H9 (cell line): ENCODE results near the gene FSHR. TPM values are rescaled to one million over a fixed set of nuclear protein-coding genes. Genes with fewer than 3 reads are reported as not detected.

Source experiments
- DNase-seq: peaks from one replicate; pipeline ENCODE4 v3.0.0-alpha.2; 2017
- H2AFZ ChIP-seq: one replicate; pipeline ENCODE4 v1.6.1; 2013; ENCODE audit warnings: mild to moderate bottlenecking, low read length, control low read depth, moderate library complexity
- H2AK5ac ChIP-seq: 2 replicates; pipeline ENCODE4 v1.6.1; 2013; ENCODE audit warnings: low read length, control low read depth, mixed read lengths; ENCODE audit not compliant: insufficient read length
- H2BK120ac ChIP-seq: one replicate; pipeline ENCODE4 v1.6.1; 2013; ENCODE audit warnings: low read depth, mild to moderate bottlenecking, low read length, control low read depth, inconsistent platforms; ENCODE audit not compliant: poor library complexity, severe bottlenecking
- H2BK12ac ChIP-seq: 2 replicates; pipeline ENCODE4 v1.6.1; 2013; ENCODE audit warnings: low read length, control low read depth, mixed read lengths, low read depth; ENCODE audit not compliant: insufficient read length
- H2BK15ac ChIP-seq: 2 replicates; pipeline ENCODE4 v1.6.1; 2013; ENCODE audit warnings: low read depth, low read length, control low read depth
- H2BK20ac ChIP-seq: one replicate; pipeline ENCODE4 v1.6.1; 2013; ENCODE audit warnings: low read depth, mild to moderate bottlenecking, low read length, control low read depth, inconsistent platforms; ENCODE audit not compliant: poor library complexity, severe bottlenecking
- H2BK5ac ChIP-seq: 2 replicates; pipeline ENCODE4 v1.6.1; 2013; ENCODE audit warnings: low read length, control low read depth, mixed read lengths; ENCODE audit not compliant: insufficient read length
- H3K14ac ChIP-seq: 2 replicates; pipeline ENCODE4 v1.6.1; 2013; ENCODE audit warnings: low read length, control low read depth; ENCODE audit not compliant: insufficient read depth
- H3K18ac ChIP-seq: 2 replicates; pipeline ENCODE4 v1.6.1; 2013; ENCODE audit warnings: low read depth, mild to moderate bottlenecking, mixed read lengths, low read length, control low read depth; ENCODE audit not compliant: insufficient read length
- H3K23ac ChIP-seq: 2 replicates; pipeline ENCODE4 v1.6.1; 2013; ENCODE audit warnings: low read length, control low read depth, mixed read lengths, low read depth; ENCODE audit not compliant: insufficient read length
- H3K23me2 ChIP-seq: 2 replicates; pipeline ENCODE4 v1.6.1; 2013; ENCODE audit warnings: low read depth, mild to moderate bottlenecking, mixed read lengths, low read length, control low read depth; ENCODE audit not compliant: insufficient read length, poor library complexity, severe bottlenecking
- H3K27ac ChIP-seq: 2 replicates; pipeline ENCODE4 v1.5.1; 2013; ENCODE audit warnings: low read length, control low read depth, mixed read lengths, low read depth; ENCODE audit not compliant: insufficient read length
- H3K27me3 ChIP-seq: 2 replicates; pipeline ENCODE4 v1.6.1; 2013; ENCODE audit warnings: low read length, control low read depth, inconsistent platforms; ENCODE audit not compliant: insufficient read depth
- H3K4ac ChIP-seq: 2 replicates; pipeline ENCODE4 v1.6.1; 2013; ENCODE audit warnings: low read depth, mild to moderate bottlenecking, control low read depth, inconsistent platforms, low read length, moderate library complexity
- H3K4me1 ChIP-seq: 2 replicates; pipeline ENCODE4 v1.6.1; 2013; ENCODE audit warnings: low read length, control low read depth, inconsistent platforms; ENCODE audit not compliant: insufficient read depth
- H3K4me2 ChIP-seq: 2 replicates; pipeline ENCODE4 v1.6.1; 2013; ENCODE audit warnings: low read length, control low read depth, mixed read lengths; ENCODE audit not compliant: insufficient read length, insufficient read depth
- H3K56ac ChIP-seq: 2 replicates; pipeline ENCODE4 v1.6.1; 2013; ENCODE audit warnings: low read depth, mild to moderate bottlenecking, mixed read lengths, low read length, control low read depth; ENCODE audit not compliant: insufficient read length
- H3K79me1 ChIP-seq: 2 replicates; pipeline ENCODE4 v1.6.1; 2013; ENCODE audit warnings: low read depth, mild to moderate bottlenecking, moderate library complexity, low read length, control low read depth, inconsistent platforms; ENCODE audit not compliant: insufficient read depth, poor library complexity, severe bottlenecking
- H3K79me2 ChIP-seq: 2 replicates; pipeline ENCODE4 v1.6.1; 2013; ENCODE audit warnings: low read length, control low read depth, inconsistent platforms; ENCODE audit not compliant: insufficient read depth
- H3K9ac ChIP-seq: 2 replicates; pipeline ENCODE4 v1.6.1; 2013; ENCODE audit warnings: low read length, control low read depth, mixed read lengths; ENCODE audit not compliant: insufficient read length; ENCODE audit errors: extremely low read depth
- H3K9me3 ChIP-seq: one replicate; pipeline ENCODE4 v1.6.1; 2013; ENCODE audit warnings: low read depth, low read length, inconsistent platforms; ENCODE audit not compliant: control insufficient read depth
- H3T11ph ChIP-seq: one replicate; pipeline ENCODE4 v1.6.1; 2013; ENCODE audit warnings: mild to moderate bottlenecking, low read length, control low read depth, inconsistent platforms
- H4K20me1 ChIP-seq: one replicate; pipeline ENCODE4 v1.6.1; 2013; ENCODE audit not compliant: control insufficient read depth, insufficient read length, insufficient read depth
- H4K5ac ChIP-seq: 2 replicates; pipeline ENCODE4 v1.6.1; 2013; ENCODE audit warnings: low read depth, mild to moderate bottlenecking, mixed read lengths, low read length, control low read depth; ENCODE audit not compliant: insufficient read length
- H4K8ac ChIP-seq: replicated peaks from 2 replicates; pipeline ENCODE4 v1.6.1; 2013; ENCODE audit warnings: low read length, control low read depth, mixed read lengths, low read depth; ENCODE audit not compliant: insufficient read length
- H4K91ac ChIP-seq: 2 replicates; pipeline ENCODE4 v1.6.1; 2013; ENCODE audit warnings: low read depth, mild to moderate bottlenecking, moderate library complexity, mixed read lengths, low read length, control low read depth; ENCODE audit not compliant: insufficient read length
- H3K27ac Mint-ChIP-seq, 3 experiments: 2 replicates in 2 of 3; 3 replicates in 1 of 3; pipeline ENCODE4 v1.8.0; 2020 to 2021; ENCODE audit warnings: mixed read lengths in 3 of 3, mild to moderate bottlenecking in 1 of 3, moderate library complexity in 1 of 3
- H3K27me3 Mint-ChIP-seq: 2 replicates; pipeline ENCODE4 v1.8.0; 2021; ENCODE audit warnings: low read depth, mild to moderate bottlenecking, moderate library complexity, mixed read lengths
- H3K36me3 Mint-ChIP-seq, 3 experiments: 2 replicates in 2 of 3; 3 replicates in 1 of 3; pipeline ENCODE4 v1.8.0; 2020 to 2021; ENCODE audit warnings: low read depth in 3 of 3, mixed read lengths in 3 of 3; ENCODE audit not compliant: insufficient read depth in 1 of 3
- H3K4me1 Mint-ChIP-seq, 2 experiments: 2 replicates each; pipeline ENCODE4 v1.8.0; 2020; ENCODE audit warnings: mixed read lengths in 2 of 2
- H3K4me3 Mint-ChIP-seq, 2 experiments: 2 replicates in 1 of 2; 3 replicates in 1 of 2; pipeline ENCODE4 v1.8.0; 2020 to 2021; ENCODE audit warnings: mild to moderate bottlenecking in 2 of 2, mixed read lengths in 2 of 2, moderate library complexity in 1 of 2
- H3K9me3 Mint-ChIP-seq, 2 experiments: 2 replicates in 1 of 2; 3 replicates in 1 of 2; pipeline ENCODE4 v1.8.0; 2020; ENCODE audit warnings: mild to moderate bottlenecking in 2 of 2, mixed read lengths in 2 of 2, moderate library complexity in 1 of 2
- CTCF ChIP-seq: fragments of 200-600 bp; sonication (generic); conservative IDR thresholded peaks from 3 replicates; pipeline ENCODE4 v1.8.0; 2021; ENCODE audit warnings: antibody characterized with exemption, mild to moderate bottlenecking
- WGBS: extraction: QIAGEN DNeasy Blood & Tissue Kit; methylation state at CpG from one replicate; pipeline ENCODE4 v1.1.7; 2013; ENCODE audit warnings: missing lambda C conversion rate, low lambda C conversion rate, mixed read lengths; ENCODE audit not compliant: insufficient read length; ENCODE audit errors: extremely low coverage; 5-methylcytosine and 5-hydroxymethylcytosine counted together
- total RNA-seq: library from RNA; stranded (reverse); gene quantifications from 2 replicates; pipeline ENCODE4 v1.2.1, GENCODE V29; 2021

Gene FSHR
- total RNA-seq, 1 experiment from 2014 or later = not detected

GRCh38 chr2:49032126-49032525 is 122.2 kb downstream of the FSHR start:
- no peak for TF ChIP-seq CTCF
- H2BK5ac ChIP-seq = no peak overlapping the region
- no peak overlapping the region for H2AK5ac ChIP-seq
- no peak overlapping the region for H3K56ac ChIP-seq
- no peak overlapping the region for H3K4ac ChIP-seq
- H3K23ac ChIP-seq = no peak overlapping the region
- no peak overlapping the region for H2BK12ac ChIP-seq
- H2BK15ac ChIP-seq = no peak overlapping the region
- H3T11ph ChIP-seq = no peak overlapping the region
- H3K36me3 Mint-ChIP-seq = no peaks in the 10 kb centered on the region
- no peaks in the 10 kb centered on the region for H3K27me3 Mint-ChIP-seq
- H3K79me2 ChIP-seq = no peaks in the 10 kb centered on the region
- no peak overlapping the region for H3K9ac ChIP-seq
- no peak overlapping the region for H2AFZ ChIP-seq
- peaks cover 9% of the 10 kb centered on the region in 2 experiments for H3K4me1 Mint-ChIP-seq
- no peaks in the 10 kb centered on the region for H3K27me3 ChIP-seq
- no peak overlapping the region for H3K4me2 ChIP-seq
- H4K8ac ChIP-seq = no peak overlapping the region
- no peaks in the 10 kb centered on the region for H3K4me1 ChIP-seq
- H3K9me3 ChIP-seq = no peaks in the 10 kb centered on the region
- DNase-seq = no peak
- H3K23me2 ChIP-seq = no peaks in the 10 kb centered on the region
- no peak overlapping the region for H3K27ac Mint-ChIP-seq
- H2BK120ac ChIP-seq = no peak overlapping the region
- H3K9me3 Mint-ChIP-seq = no peaks in the 10 kb centered on the region
- no peaks in the 10 kb centered on the region for H4K20me1 ChIP-seq
- no peak overlapping the region for H4K91ac ChIP-seq
- no peak overlapping the region for H3K27ac ChIP-seq
- H3K4me3 Mint-ChIP-seq = no peak overlapping the region
- no CpG with 5 or more reads among the region's 1 CpG for WGBS
- H3K14ac ChIP-seq = no peak overlapping the region
- no peak overlapping the region for H4K5ac ChIP-seq
- no peak overlapping the region for H2BK20ac ChIP-seq
- no peak overlapping the region for H3K18ac ChIP-seq
- no peaks in the 10 kb centered on the region for H3K79me1 ChIP-seq
